Measurements from ENCODE around the gene YBX1. TPM values are rescaled to one million over a fixed set of nuclear protein-coding genes. Genes with fewer than 3 reads are reported as not detected.

The YBX1 gene
- total and polyA plus RNA-seq, 2 of the 13 experiments (the other 11 are each of a cell fraction or from before 2014, with no cell fraction given) = 339 to 628 TPM

GRCh38 chr1:42720868-42721267, 38.6 kb downstream of the YBX1 start (continued):
- TF ChIP-seq HNF1A (IDR thresholded peaks at IDR 0.05; ENCODE audit: low read depth) (peak; percentile 88), HNF1A (CRISPR knock-in tag; IDR thresholded peaks at IDR 0.05; ENCODE audit: borderline replicate concordance) (peak; percentile 83), ZNF761 (CRISPR knock-in tag; conservative IDR thresholded peaks at IDR 0.05) (peak; percentile 77; the same call in 1 of the 2 replicates), SAP130 (CRISPR knock-in tag; IDR thresholded peaks at IDR 0.05; ENCODE audit: low read depth) (0 out of 2 replicates have a peak, but pooled peaks have one; percentile 20), SOX5 (CRISPR knock-in tag; IDR thresholded peaks at IDR 0.05; ENCODE audit: borderline replicate concordance) (peak; percentile 19; the same call in 1 of the 2 replicates), ETV5 (CRISPR knock-in tag; IDR thresholded peaks at IDR 0.05; ENCODE audit: borderline replicate concordance) (peak; percentile 23; the same call in 1 of the 2 replicates), PATZ1 (CRISPR knock-in tag; IDR thresholded peaks at IDR 0.05) (0 out of 2 replicates have a peak, but pooled peaks have one; percentile 9), ZNF280B (CRISPR knock-in tag; IDR thresholded peaks at IDR 0.05; ENCODE audit: borderline replicate concordance) (no peak), SOX13 (IDR thresholded peaks at IDR 0.05) (no peak), SOX13 (CRISPR knock-in tag; conservative IDR thresholded peaks at IDR 0.05 in 1 of 2, IDR thresholded peaks at IDR 0.05 in 1 of 2) (peak in 1 of 2 experiments; percentile 44; a peak in 1 of 4 replicates), ZNF510 (CRISPR knock-in tag; IDR thresholded peaks at IDR 0.05; ENCODE audit: low read depth) (no peak), ZNF607 (CRISPR knock-in tag; IDR thresholded peaks at IDR 0.05; ENCODE audit: borderline replicate concordance) (no peak), ARID3A (IDR thresholded peaks at IDR 0.05; ENCODE audit: low read depth, low read length) (0 out of 2 replicates have a peak, but pooled peaks have one; percentile 23), ZBTB49 (CRISPR knock-in tag; IDR thresholded peaks at IDR 0.05; ENCODE audit: borderline replicate concordance) (no peak), HNF1B (CRISPR knock-in tag; IDR thresholded peaks at IDR 0.05) (peak; percentile 77)

All from HepG2 (cell line).